Tibial nerve (tissue), 4 donors: ENCODE data around the gene RNF222. TPM values are rescaled to one million over a fixed set of nuclear protein-coding genes. Genes with fewer than 3 reads are reported as not detected.

Experiments used
- DNase-seq, 2 donors: peaks; one replicate each; pipeline ENCODE4 v3.0.0-alpha.2; 2019; ENCODE audit warnings: low spot score in 2 of 2
- H3K27ac ChIP-seq, 4 donors: fragments of 200-600 bp; sonication (generic) in 3 of 4; one replicate each; pipeline ENCODE4 v1.5.1; 2017 to 2019; ENCODE audit warnings: mild to moderate bottlenecking in 1 of 4
- H3K27me3 ChIP-seq, 2 donors: fragments of 200-600 bp; sonication (generic) in 1 of 2; one replicate each; pipeline versions ENCODE4 v1.5.1 to v1.6.0; 2017 to 2019
- H3K36me3 ChIP-seq, 3 donors: fragments of 200-600 bp; sonication (generic); one replicate each; pipeline ENCODE4 v1.5.1; 2018 to 2019
- H3K4me1 ChIP-seq, 4 donors: fragments of 200-600 bp; sonication (generic) in 3 of 4; one replicate each; pipeline ENCODE4 v1.5.1; 2017 to 2019
- H3K4me3 ChIP-seq, 4 donors: fragments of 200-600 bp; sonication (generic) in 3 of 4; one replicate each; pipeline ENCODE4 v1.5.1; 2017 to 2019; ENCODE audit warnings: mild to moderate bottlenecking in 1 of 4, moderate library complexity in 1 of 4
- H3K9me3 ChIP-seq, 4 donors: fragments of 200-600 bp; sonication (generic) in 3 of 4; one replicate each; pipeline ENCODE4 v1.5.1; 2017 to 2019
- EP300 ChIP-seq, 2 donors: sonication (generic); formaldehyde crosslinking; IDR thresholded peaks; one replicate each; pipeline ENCODE4 v1.6.1; 2017; ENCODE audit warnings: antibody characterized with exemption in 2 of 2, mild to moderate bottlenecking in 1 of 2
- POLR2A ChIP-seq, 2 donors: fragments of 450-650 bp; IDR thresholded peaks; one replicate each; pipeline ENCODE4 v1.6.1; 2017; ENCODE audit warnings: antibody characterized with exemption in 2 of 2, mild to moderate bottlenecking in 2 of 2, moderate library complexity in 2 of 2
- WGBS, 2 donors: methylation state at CpG; one replicate each; pipeline ENCODE4 v1.1.5; 2018; 5-methylcytosine and 5-hydroxymethylcytosine counted together
- total RNA-seq, 4 donors: library from RNA; depleted of rRNA; stranded (reverse); fragments of >200 nt; gene quantifications; one replicate each; pipeline ENCODE4 v1.1.0, GENCODE V29; 2016
- TF ChIP-seq, protein P1 (sequence below), 5 experiments: fragments of 200-600 bp in 3 of 5; fragments of 450-650 bp in 2 of 5; sonication (generic) in 3 of 5; IDR thresholded peaks; one replicate each; pipeline ENCODE4 v1.5.1; 2016 to 2019; ENCODE audit warnings: antibody characterized with exemption in 5 of 5, mild to moderate bottlenecking in 3 of 5, moderate library complexity in 2 of 5

Gene RNF222
- total RNA-seq, 4 donors from 2014 or later, result 0.59 TPM; not detected in 3

DNA sequence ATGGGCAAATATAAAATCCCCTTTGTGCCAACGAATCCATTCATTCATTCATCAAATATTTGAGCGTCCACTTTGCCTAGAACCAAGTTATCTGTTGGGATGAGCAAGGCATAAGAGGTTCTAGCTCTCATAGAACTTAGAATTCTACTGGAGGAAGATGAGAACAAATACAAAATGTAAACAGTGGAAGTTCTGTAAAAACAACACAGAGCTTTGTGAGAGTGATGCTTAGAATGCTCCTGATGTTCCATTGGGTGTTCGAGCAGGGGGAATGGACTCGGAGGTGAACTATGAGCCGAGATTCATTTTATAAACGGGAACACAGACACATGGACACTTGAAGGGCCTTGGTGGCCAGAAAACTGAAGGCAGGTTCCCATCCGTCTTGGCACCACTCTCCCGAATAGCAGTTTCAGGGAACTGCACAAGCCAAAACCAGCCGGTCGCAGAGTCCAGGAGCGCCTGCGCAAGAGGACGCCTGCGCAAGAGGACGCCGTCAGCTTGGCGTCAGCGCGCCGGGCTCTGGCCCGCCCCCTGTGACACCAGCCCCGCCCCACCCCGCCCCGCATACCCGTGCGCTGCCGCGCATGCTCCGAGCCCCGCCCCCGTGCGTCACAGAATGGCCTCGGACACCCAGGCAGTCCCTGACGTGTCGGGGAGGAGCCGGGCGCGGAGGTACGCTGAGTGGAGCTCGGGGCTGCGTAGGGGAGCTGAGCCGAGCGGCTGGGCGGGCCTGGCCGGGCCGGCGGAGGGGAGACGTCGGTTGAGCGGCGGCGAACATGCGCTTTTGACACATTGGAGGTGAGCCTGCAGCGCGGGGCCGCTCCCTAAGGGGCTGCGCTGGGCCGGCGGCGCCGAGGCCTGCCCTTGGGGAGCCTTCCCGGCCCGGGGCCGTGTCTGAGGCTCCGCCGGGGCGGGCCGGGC is 37.9 kb upstream of the RNF222 start, which contains the start of gene NDEL1:
Gene NDEL1 (plus strand): TSS at position 640 of the 924 bp plus-strand sequence. CDS start 8,388 bp downstream, outside the sequence.
- Histone ChIP-seq H3K9me3 (no peaks in the 10 kb centered on the region), H3K36me3 (peaks cover 0 to 8% (median 0%) of the 10 kb centered on the region in 3 donors), H3K4me3 (peak within 1 kb of the TSS; percentile 65 to 100 (median 76)), H3K27ac (peak within 1 kb of the TSS; percentile 95 to 100 (median 98)), H3K27me3 (no peaks in the 10 kb centered on the region), H3K4me1 (peaks cover 0 to 44% (median 9%) of the 10 kb centered on the region in 4 donors)
- peak; percentile 97 to 98 for DNase-seq
- TF ChIP-seq, protein P1, sequence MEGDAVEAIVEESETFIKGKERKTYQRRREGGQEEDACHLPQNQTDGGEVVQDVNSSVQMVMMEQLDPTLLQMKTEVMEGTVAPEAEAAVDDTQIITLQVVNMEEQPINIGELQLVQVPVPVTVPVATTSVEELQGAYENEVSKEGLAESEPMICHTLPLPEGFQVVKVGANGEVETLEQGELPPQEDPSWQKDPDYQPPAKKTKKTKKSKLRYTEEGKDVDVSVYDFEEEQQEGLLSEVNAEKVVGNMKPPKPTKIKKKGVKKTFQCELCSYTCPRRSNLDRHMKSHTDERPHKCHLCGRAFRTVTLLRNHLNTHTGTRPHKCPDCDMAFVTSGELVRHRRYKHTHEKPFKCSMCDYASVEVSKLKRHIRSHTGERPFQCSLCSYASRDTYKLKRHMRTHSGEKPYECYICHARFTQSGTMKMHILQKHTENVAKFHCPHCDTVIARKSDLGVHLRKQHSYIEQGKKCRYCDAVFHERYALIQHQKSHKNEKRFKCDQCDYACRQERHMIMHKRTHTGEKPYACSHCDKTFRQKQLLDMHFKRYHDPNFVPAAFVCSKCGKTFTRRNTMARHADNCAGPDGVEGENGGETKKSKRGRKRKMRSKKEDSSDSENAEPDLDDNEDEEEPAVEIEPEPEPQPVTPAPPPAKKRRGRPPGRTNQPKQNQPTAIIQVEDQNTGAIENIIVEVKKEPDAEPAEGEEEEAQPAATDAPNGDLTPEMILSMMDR (IDR thresholded peaks at IDR 0.05), result peak in 1 of 5 experiments; percentile 35
- peak; percentile 98 to 100 for TF ChIP-seq EP300 (IDR thresholded peaks at IDR 0.05)
- peak; percentile 98 to 100 for TF ChIP-seq POLR2A (IDR thresholded peaks at IDR 0.05)
- whole genome bisulfite sequencing, 2 donors, result 6 to 17% methylated on average over 8 to 22 of the region's 68 CpGs

DNA sequence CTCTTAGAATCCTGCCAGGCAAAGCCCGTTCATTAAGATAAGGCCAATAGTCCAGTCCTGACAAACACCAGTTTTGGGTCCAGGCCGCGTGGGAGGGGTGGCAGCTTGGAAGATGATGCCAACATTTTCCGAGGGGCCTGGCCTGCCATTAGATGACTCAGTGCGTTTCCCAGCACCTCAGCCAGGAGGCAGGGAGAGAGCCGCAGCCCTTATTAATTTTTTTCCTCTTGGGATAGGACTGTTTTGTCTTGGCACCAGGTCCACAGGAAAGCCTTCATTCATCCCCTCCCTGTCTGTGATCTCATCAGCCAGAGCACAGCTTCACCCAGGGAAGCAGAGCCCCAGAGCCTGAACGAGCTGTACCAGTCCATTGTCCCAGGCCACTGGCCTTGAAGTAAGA is 33.3 kb upstream of the RNF222 start:
- peak in 1 of 2 donors; percentile 29 for DNase-seq
- no peaks in the 10 kb centered on the region for H3K27me3 ChIP-seq
- WGBS, 2 donors, result 53 to 57% methylated on average over 7 of the region's 7 CpGs

DNA sequence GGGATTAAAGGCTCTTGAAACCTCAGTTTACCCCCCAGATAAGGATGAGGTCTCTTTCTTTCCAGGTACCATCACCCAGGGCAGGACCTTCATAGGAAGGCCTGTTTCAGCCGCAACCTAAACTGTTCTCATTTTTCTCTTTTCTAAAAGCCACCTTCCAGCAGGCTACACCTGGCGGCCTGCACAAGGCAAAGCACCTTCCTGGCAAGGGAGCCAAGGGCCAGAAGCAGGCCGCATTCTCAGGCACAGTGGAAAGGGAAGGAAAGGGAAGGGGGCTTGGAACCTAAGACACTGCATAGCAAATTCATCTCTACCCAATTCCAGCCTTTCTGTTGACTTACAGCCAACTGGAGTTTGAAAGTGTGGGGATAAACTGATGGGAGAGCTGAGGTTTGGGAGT is 29.2 kb upstream of the RNF222 start:
- H3K36me3 ChIP-seq, result no peaks in the 10 kb centered on the region
- H3K4me3 ChIP-seq, result no peak overlapping the region
- H3K27me3 ChIP-seq, result no peaks in the 10 kb centered on the region
- DNase-seq, result no peak
- TF ChIP-seq POLR2A (IDR thresholded peaks at IDR 0.05), result no peak
- TF ChIP-seq, protein P1 (IDR thresholded peaks at IDR 0.05), result no peak
- TF ChIP-seq EP300 (IDR thresholded peaks at IDR 0.05), result no peak
- H3K9me3 ChIP-seq, result no peaks in the 10 kb centered on the region
- WGBS, 2 donors, result 91 to 97% methylated on average over 3 of the region's 3 CpGs
- peaks cover 0 to 6% (median 0%) of the 10 kb centered on the region in 4 donors for H3K4me1 ChIP-seq
- H3K27ac ChIP-seq, result no peak overlapping the region

More for the DNA sequence above, 33.3 kb upstream of the RNF222 start:
- peak overlapping the region in 2 of 4 donors; percentile 49 to 66 for H3K27ac ChIP-seq
- TF ChIP-seq POLR2A (IDR thresholded peaks at IDR 0.05) (no peak), EP300 (IDR thresholded peaks at IDR 0.05) (no peak)
- TF ChIP-seq, protein P1 (IDR thresholded peaks at IDR 0.05), result no peak
- H3K4me3 ChIP-seq, result no peak overlapping the region
- H3K36me3 ChIP-seq, result no peaks in the 10 kb centered on the region
- peaks cover 0 to 10% (median 0%) of the 10 kb centered on the region in 4 donors for H3K4me1 ChIP-seq
- no peaks in the 10 kb centered on the region for H3K9me3 ChIP-seq

DNA sequence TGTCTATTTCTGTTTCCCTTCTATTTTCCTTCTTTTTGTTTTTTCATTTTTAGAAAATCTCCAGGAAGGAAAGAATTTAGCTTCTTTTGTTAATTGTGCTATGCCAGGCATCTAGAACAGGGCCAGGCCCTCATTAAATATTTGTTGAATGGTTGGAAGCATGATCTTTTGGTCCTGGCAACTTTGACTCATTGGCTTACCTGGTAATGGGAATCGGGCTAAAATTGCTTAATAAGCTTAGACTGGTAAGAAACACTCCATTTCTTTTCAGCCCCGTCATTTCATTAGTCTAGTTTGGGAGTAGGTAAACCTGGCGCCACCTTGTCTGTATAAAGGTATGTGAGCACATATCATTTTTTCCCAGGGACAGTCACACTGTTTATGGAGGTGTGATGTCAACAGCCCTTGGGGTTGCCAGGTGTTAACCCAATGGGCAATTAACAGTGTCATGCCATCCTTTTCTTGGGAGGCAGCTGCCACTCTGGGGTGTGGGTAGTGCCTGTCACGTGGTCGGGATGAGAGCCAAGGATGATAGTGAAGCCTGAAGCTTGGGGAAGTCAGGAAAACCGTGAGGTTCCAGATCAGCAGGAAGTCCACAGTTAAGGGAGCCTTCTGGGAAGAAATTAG is 28.6 kb upstream of the RNF222 start:
- H3K4me1 ChIP-seq, result peaks cover 0 to under 1% (median 0%) of the 10 kb centered on the region in 4 donors
- no peaks in the 10 kb centered on the region for H3K27me3 ChIP-seq
- no peak overlapping the region for H3K4me3 ChIP-seq
- DNase-seq, result no peak
- no peak for TF ChIP-seq POLR2A (IDR thresholded peaks at IDR 0.05)
- TF ChIP-seq EP300 (IDR thresholded peaks at IDR 0.05), result no peak
- TF ChIP-seq, protein P1 (IDR thresholded peaks at IDR 0.05), result no peak
- 64 to 71% methylated on average over 6 of the region's 6 CpGs for WGBS, 2 donors
- H3K27ac ChIP-seq, result no peak overlapping the region
- no peaks in the 10 kb centered on the region for H3K9me3 ChIP-seq
- H3K36me3 ChIP-seq, result no peaks in the 10 kb centered on the region
